Activated T-cell treated with anti-CD3 and anti-CD28 coated beads, Interleukin-2, amount 50 U/mL, for 48 hours (primary cell): Measurements from ENCODE around the gene JCAD.

ENCODE experiments used
- DNase-seq, 2 experiments: peaks; one replicate each; pipeline ENCODE4 v3.0.0-alpha.2; 2020

The JCAD gene, protein sequence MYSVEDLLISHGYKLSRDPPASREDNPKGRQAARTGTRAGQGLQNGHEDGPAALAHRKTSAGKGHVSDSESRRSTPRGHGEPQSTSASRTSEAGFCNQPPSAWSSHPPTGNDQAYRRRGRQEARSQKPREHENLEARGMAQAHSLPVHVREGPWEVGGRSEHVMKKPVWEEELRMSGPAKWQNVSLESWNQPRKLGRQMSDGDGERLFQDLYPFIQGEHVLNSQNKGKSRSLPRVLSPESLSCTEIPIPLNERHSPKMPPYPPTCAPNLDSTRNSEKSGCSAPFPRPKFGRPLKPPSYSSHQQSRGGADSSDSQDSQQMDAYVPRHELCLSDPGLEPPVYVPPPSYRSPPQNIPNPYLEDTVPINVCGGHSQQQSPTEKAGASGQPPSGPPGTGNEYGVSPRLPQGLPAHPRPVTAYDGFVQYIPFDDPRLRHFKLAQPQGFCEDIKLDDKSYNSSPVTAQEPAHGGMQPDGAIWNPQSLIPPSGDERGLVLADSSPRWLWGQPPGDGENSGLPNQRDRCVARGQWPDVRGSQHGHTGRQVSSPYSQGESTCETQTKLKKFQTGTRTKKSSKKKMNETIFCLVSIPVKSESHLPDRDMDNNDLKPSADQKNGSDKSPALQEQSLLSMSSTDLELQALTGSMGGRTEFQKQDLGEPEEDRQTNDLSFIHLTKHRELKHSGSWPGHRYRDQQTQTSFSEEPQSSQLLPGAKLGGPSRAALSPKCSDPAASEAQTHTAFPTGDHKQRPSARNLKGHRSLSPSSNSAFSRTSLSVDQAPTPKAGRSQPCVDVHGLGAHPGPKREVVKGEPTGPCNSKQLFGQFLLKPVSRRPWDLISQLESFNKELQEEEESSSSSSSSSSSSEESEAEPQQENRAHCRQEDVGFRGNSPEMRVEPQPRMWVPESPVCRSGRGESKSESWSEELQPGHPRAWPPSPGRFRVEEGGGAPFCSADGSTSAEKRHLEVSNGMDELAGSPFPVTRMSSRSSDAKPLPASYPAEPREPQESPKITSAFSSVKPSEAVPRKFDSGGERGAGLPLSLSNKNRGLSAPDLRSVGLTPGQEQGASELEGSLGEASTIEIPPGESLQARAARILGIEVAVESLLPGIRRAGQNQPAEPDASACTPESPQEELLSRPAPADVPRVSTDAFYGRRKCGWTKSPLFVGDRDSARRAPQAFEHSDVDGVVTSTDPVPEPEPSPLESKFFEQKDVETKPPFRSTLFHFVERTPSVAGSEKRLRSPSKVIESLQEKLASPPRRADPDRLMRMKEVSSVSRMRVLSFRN (N-terminal part only)

DNA sequence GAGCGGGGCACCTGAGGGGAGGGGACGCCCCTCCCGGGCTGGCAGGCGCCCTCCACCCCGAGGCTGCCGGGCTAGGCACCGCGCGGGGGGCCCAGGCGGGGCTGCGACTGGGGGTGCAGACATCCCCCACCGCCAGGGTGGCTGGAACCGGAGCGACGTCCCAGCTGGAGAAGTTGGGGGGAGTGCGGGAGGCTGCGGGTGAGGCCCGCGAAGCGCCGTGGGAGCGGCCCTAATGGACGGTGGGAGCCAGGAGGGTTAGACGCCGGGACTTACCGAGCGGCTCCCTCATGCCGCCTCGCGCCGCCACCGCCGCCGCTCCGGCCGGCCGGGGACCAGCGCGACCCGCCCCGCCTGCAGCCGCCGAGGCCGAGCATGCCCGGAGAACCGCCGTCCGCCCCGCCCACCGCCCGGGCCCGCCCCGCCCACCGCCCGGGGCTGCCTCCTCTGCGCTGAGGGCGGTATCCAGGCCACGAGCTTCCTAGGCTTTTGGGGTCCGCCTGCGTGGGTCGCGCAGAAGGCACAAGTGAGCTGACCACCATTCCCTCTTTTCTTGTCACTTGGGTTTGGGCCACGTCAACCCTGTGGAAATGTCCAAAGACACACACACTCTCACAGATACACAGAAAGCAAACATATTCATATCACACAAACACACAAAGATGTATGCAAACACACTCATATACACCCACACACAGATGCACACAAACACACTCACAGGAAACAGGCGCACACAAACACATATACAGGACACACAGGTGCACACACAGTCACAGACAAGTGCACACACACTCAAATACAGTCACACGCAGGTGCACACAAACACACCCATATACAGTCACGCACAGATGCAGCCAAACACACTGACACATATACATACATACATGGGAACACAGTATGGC is at the start of gene JCAD:
Gene JCAD (minus strand): TSS at position 378 of the 899 bp plus-strand sequence. CDS start 11,774 bp downstream, outside the sequence.
- peak; percentile 57 to 72 for DNase-seq

DNA sequence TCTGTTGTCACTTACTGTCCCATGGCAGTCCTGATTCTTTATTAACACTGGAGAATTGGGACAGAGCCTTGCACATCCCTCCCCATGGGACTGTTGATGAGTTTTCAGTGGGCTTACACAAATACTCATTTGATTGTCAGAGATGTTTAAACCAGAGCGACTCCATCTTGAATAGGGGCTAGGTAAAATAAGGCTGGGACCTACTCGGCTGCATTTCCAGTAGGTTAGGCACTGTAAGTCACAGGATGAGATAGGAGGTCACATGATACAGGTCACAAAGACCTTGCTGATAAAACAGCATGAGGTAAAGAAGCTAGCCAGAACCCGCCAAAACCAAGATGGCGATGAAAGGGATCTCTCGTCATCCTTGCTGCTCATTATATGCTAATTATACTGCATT is 47.6 kb upstream of the JCAD start:
- DNase-seq, result no peak

DNA sequence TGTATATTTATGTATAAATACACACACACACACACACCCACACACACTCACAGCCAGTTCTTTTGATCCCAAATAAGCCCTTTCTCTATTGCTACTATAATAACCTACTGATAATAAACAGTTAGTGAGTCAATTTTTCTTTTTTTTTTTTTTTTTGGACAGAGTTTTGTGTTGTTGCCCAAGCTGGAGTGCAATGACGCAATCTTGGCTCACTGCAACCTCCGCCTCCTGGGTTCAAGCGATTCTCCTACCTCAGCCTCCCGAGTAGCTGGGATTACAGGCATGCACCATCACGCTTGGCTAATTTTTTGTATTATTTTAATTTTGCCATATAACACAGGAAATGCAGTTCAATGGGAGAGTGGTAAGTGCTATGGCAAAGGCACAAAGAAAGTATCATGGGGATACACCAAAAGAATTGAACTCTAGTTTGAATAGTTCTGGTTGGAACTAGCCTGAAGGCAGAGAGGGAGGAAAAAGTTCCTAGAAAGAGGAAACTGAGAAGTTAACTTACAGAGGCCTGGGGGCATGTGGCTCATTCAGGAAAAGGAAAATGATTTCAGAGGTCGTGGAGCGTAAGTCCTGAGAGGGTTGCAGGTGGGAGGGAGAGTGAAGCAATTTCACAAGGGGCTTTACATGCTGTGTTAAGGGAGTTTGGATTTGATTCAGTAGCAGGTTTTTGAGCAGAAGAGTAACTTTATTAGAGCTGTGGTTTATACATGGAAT is 44.4 kb upstream of the JCAD start:
- no peak for DNase-seq

DNA sequence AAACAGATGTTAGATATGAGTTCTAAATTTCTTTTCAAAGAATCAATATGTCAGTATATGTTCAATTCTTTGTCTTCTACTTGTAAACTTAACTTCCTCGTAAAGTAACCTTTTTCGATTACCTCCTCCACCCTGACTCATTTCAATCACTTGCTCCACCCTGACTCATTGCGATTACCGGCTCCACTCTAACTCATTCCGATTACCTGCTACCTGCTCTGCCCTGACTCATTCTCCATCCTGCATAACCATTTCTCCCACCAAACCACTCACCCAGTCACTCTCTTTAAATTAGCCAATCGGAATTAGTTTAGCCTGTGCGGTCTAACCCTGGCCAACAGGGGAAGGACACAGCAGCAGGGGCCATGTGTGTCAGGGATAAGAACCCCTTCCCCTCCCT is 40.3 kb upstream of the JCAD start:
- peak in 1 of 2 experiments; percentile 17 for DNase-seq

DNA sequence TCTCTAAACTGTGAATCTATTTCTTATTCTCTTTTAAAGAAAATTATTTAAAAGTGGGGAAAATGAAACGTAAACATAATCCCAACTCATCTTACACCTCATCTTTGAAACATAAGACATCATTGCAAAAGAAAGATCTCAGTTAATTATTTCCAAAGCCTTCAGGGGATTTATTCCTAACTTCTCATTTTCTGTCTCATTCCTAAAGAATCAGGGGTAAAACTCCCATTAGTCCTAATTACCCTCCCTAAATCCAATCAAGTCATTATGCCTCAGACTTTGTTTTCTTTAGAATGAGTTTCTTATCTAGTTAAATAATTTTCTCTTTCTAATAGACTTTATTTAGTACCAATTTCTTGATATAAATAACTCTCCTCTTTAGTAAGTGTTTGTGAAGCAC is 39.7 kb upstream of the JCAD start:
- DNase-seq, result no peak

DNA sequence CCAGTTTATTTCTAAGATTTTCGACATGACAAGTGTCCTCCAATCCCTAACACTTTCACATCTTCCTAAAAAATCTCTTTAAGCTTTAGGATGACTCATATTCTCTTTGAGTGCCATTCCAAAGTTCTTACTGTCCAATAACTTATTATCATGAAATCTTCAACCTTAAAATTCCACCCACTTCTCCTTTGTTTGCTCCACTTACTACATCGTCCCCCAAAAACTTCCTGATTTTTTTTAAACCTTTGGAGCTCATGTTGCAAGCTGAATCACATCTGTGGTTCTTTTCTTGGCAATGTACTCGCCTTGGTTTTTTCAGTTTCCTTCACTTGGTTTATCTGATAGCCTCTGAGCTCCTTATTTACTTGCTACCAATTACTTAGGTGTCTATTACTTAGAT is 39.2 kb upstream of the JCAD start:
- DNase-seq, result no peak

DNA sequence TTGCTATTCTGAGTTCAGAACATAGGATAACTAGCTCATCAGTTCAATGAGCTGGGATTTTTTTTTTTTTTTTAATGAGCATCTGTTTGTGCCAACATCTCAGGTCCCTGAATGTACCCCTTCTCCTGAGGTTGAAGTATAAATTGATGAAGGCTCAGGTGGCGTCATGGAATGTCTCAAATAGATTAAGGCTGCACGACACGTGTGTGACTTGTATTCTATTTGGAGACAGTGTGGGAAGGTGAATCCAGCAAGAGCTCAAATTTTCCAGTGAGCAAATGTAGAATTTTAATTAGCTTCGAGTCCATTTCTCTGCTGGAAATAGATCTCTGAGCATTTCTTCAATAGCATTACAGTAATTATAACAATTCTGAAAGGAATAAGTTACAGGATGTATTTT is 37.2 kb upstream of the JCAD start:
- DNase-seq, result no peak

DNA sequence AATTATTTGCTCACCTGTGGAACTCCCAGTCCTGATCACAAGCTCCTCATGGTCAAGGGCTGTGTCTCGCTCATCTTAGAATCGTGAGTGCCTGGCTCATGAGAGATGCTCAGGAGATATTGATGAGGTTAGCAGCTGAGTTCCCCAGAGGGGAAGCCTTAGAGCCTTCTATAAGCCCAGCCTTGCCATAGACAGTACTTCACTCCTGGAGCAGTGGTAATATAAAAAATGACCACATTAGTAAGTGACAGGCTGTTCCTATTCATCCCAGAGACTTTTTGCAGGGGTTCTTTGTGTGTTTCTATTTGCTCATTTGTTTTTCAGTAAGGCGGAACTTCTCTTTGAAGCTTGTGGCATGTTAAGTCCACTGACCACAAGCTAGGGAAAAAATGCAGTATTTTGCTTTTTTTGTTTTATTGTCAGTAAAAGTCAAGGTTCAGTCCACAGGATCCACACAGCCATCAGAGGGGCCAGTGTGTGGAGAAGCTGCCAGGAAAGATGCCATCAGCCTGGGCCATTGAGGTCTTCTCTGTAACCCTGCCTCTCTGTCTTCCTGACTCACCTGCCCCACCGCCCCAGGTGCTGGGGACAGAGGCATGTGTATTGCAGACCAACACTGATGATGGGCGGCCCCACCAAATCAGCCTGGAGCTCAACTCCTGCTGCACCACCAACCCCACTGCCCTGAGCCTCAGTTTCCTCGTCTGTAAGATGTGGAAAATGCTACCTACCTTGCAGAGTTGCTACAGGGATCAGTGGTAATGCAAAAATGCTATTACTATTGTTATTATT is 36.4 kb upstream of the JCAD start:
- DNase-seq, result no peak

DNA sequence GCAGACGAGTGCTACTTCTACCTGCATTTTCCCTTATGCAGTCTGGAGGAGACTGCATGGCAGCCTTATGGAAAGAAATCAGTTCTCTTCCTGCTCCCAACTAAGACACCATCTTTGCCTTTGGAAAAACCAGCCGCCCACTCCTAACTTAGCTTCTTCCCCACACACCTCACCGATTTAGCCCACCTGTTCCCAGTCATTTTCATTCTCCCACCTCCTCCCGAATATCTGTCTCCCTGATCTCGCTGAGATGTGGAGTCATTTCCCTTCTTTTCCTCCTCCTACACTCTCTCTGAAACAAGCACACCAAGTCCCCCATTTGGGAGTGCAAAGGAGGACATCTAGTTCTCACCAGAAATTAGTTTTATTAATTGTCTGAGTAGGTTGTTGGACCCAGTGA is 35.2 kb upstream of the JCAD start:
- no peak for DNase-seq

DNA sequence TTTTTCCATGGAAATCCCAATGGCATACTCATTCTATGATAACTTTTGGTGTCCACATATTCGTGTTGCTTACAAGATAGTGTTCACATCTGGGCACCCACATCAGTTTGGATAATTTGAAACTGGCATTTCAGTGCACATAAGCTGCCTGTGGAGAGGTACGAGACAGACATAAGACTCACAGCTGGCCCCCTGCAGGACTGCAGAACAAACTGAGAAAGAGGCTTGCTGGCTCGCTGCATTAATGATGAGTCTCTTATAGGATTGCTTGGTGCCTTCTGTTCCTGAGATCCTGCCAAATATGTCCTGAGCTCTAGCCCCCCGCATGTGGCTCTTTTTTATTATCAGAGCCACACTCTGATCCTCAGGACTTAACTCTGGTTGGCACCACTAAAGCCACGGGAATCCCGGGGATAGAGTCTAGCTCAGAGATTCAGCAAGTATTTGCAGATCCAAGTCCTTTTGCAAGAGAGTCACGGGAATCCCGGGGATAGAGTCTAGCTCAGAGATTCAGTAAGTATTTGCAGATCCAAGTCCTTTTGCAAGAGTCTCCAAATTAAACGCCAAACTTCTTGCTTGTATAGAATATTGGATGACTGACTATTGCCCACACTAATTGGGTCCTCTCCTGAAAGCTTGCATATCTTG is 34.0 kb upstream of the JCAD start:
- DNase-seq, result no peak

DNA sequence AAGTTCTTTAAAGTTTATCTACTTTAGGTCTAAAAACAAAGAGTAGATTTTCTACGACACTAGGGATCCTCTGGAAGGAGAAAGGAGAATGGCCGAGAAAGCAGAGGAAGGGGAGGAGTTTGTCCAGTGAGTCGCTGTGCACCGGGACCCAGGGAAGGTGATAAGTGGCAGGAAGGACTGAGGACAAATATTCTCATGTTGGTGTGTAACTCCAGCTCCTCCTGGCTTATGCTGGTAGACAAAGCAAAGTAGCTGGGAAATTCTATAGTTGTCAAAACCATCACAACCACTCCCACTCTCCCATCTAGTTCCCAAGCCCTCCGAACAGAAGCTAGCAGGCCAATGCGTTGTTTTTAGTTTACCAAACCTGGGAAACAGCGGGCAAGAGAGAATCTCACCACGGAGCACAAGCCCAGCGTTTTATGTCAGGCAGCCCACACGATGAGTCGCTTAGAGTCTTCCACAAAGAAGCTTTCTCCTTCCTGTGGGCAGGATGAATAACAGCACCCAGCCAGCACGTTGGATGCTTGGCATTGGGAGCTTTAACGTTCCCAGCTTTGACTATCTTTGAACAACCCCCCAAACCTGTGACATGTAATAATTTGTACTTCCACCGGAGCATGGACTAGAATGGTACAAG is 32.9 kb upstream of the JCAD start:
- no peak for DNase-seq

DNA sequence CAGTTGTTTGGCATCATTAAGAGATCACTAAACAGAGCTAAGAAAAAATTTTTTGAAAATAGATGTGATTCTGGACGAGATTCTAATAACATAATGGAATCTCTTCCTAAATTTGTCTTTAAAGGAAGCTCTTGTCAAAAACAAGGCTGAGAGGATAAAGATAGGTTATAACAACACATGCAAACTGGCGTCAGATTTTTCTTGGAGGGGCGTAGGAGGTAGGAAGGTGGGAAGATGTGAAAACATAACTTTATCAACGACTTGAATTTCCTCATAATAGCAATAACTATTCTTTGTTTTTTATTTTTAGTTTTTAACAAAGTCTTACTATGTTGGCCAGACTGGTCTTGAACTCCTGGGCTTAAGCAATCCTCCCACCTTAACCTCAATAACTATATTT is 31.8 kb upstream of the JCAD start:
- DNase-seq, result no peak

DNA sequence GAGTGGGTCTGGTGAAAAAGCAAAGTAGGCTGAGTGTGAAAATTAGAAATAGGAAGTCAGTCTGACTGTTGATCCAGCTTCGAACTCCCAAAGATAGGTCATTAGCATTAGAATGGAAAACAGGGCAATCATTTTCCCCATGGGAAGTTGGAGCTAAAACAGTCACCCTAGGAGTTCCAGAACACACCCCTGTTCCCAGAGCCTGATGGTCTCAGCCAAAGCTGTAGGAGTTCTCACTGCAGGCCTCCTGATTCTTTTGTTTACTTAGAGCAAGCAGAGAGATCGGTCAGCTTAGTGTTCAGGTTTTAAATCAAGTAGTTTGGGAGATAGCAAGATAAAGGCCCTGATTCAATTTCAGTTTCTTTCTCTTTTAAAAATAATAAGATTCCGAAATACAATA is 28.8 kb upstream of the JCAD start:
- DNase-seq, result no peak

DNA sequence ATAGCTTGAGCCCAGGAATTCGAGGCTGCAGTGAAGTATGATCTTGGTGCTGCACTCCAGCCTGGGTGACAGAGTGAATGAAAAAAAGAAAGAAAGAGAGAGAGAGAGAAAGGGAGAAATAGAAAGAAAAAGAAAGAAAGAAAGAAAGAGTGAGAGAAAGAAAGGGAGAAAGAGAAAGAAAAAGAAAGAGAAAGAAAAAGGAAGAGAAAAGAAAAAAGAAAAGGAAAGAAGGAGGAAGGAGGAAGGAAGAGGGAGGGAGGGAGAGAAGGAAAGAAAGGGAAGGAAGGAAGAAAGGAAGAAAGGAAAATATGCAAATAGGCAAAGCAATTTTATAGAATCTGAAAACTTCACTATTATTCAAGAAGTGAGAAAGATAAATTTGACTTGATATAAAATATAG is 24.5 kb upstream of the JCAD start:
- no peak for DNase-seq

DNA sequence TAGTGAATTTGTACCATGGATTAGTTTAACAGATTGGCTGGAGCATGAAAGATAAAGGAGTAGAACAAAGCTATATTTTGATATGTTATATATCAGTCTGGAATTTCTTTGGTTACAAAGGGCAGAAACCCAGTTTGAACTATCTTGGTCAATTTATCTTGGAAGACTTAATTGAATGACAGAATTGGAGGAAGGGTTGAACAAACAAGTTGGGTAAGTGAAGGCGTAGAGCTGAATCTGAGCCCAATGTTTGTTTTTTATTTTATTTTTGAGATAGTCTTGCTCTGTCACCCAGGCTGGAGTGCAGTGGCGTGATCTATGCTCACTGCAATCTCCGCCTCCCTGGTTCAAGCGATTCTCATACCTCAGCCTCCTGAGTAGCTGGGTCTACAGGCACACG is 21.8 kb upstream of the JCAD start:
- no peak for DNase-seq

DNA sequence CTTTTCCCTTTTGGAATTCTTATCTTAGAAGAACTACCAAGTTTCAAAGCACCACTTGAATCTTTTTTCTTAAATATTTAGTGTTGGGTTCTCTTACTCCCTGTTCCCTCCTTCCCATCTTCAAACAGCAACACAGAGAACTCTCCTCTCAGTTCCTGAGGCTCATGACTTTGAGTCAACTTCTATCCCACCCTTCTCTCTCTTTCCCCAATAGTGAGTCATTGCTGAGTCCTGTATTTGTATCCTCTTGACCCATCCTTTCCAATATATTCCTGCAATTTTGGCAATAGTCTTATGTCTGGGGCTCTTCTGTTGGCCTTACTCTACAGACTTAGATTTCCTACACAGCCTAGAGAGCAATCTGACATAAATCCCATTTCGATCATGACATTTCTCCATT is 20.8 kb upstream of the JCAD start:
- DNase-seq, result no peak

DNA sequence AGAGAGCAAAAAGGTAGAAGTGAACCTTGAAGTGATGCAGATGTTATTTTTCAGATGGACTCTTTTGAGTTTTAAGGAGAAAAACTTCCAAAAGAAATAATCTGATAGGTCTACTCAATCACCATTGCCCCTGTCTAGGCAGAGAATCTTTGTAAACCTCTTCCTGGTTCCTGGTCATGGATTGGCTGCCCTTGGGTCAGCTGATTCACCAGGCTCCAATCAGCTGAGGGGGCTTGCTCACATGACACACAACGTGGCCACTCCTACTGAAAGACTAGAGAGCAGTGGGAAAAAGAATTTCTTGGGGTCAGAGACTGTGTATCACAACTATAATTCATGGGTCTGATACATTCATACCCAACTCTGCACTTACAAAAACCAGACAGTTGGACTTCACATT is 20.0 kb upstream of the JCAD start:
- no peak for DNase-seq

DNA sequence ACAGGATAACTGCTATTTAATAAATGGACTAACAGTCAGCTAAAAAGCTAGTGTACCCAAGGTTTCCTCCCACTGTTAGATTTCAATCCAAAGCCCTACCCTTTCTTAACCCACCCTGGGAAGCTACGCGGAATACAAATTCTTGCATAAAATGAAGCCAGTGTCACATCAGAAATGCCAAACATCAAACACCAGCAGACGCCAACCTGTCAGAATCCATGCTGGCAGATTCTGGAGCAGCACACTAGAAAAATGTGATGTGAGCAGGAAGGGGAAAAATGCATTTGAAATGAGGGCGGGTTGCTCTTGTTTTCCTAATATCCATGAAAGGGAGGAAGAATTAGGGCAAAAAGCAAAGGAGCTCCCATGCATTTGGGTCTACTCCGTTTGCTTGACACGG is 16.1 kb upstream of the JCAD start:
- DNase-seq, result no peak

DNA sequence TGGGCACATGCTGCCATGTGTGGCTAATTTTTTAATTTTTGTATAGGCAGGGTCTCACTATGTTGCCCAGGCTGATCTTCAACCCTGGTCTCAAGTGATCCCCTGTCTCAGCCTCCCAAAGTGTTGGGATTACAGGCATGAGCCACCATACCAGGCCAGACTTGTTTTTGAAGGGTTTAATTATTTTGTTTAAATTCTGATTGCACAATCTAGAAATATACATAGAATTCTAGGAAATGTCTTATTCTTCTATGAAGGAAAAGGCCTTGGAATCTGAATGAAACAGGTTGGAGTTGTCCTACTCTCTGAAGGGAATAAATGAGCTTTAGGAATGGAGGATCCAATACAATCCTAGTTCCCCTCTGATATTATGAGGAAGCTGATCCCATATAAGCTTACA is 15.5 kb upstream of the JCAD start:
- DNase-seq, result no peak

DNA sequence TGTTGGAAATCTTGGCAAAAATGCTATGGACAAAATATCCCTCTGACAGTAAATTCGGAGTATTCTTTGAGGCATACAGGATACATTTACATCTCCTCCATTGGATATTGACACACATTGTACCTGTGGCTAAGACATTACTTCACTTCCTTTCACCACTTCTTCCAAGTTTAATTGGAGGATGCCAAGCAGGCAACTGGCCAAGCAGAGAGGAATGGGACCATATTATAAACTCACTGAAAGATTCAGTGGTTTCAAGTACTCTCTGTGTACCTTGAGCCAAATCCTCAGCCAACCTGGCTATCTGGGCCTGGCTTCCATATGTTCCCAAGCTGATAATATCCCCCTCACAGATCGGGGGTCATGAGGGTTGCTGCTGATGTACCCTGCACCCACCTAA is 14.7 kb upstream of the JCAD start:
- no peak for DNase-seq
